ENCODE results near the gene ZNF524.
A peak's percentile ranks its signal among the peaks of the same experiment; 100 is the strongest.

ZNF524 gene

GRCh38 chr19:55620410-55621204, 20.5 kb downstream of the ZNF524 start:
- no peak for DNase-seq (ENCODE audit: low spot score)

- no peak for DNase-seq (ENCODE audit: low spot score)
These were observed 21.2 kb downstream of the ZNF524 start for GRCh38 chr19:55621205-55621672.

- no peak for DNase-seq (ENCODE audit: low spot score)
These were observed 21.7 kb downstream of the ZNF524 start for GRCh38 chr19:55621673-55622231.

GRCh38 chr19:55622242-55622969, 22.3 kb downstream of the ZNF524 start:
- no peak for DNase-seq (ENCODE audit: low spot score)

- no peak for DNase-seq (ENCODE audit: low spot score)
These were observed 23.0 kb downstream of the ZNF524 start for GRCh38 chr19:55623130-55623529.

- no peak for DNase-seq (ENCODE audit: low spot score)
These were observed 23.5 kb downstream of the ZNF524 start for GRCh38 chr19:55623561-55623960.

- peak; percentile 94 for DNase-seq (ENCODE audit: low spot score)
These were observed 24.3 kb downstream of the ZNF524 start, which contains the start of gene ZNF784 for GRCh38 chr19:55624109-55625003. TSS of gene ZNF784 (minus strand) at chr19:55624566. CDS start at chr19:55624561, 5 bp downstream.

GRCh38 chr19:55625004-55625326, 24.9 kb downstream of the ZNF524 start:
- DNase-seq (ENCODE audit: low spot score) = no peak

GRCh38 chr19:55626350-55626749, 26.3 kb downstream of the ZNF524 start:
- DNase-seq (ENCODE audit: low spot score) = no peak

GRCh38 chr19:55632463-55632834, 32.4 kb downstream of the ZNF524 start:
- no peak for DNase-seq (ENCODE audit: low spot score)

GRCh38 chr19:55633861-55634260, 33.8 kb downstream of the ZNF524 start:
- no peak for DNase-seq (ENCODE audit: low spot score)

GRCh38 chr19:55635334-55635717, 35.2 kb downstream of the ZNF524 start:
- no peak for DNase-seq (ENCODE audit: low spot score)

GRCh38 chr19:55635856-55636440, 35.9 kb downstream of the ZNF524 start:
- no peak for DNase-seq (ENCODE audit: low spot score)

GRCh38 chr19:55636723-55637122, 36.6 kb downstream of the ZNF524 start:
- DNase-seq (ENCODE audit: low spot score) = no peak

- DNase-seq (ENCODE audit: low spot score) = no peak
These were observed 37.4 kb downstream of the ZNF524 start for GRCh38 chr19:55637534-55637933.

- no peak for DNase-seq (ENCODE audit: low spot score)
These were observed 38.8 kb downstream of the ZNF524 start for GRCh38 chr19:55638864-55639359.

GRCh38 chr19:55640043-55640576, 40.0 kb downstream of the ZNF524 start:
- DNase-seq (ENCODE audit: low spot score) = no peak

- DNase-seq (ENCODE audit: low spot score) = peak; percentile 77
These were observed 40.7 kb downstream of the ZNF524 start, which contains the start of gene ZNF580 for GRCh38 chr19:55640577-55641425. TSS of gene ZNF580 (plus strand) at chr19:55641002. CDS start at chr19:55642509, 1,507 bp downstream.

- no peak for DNase-seq (ENCODE audit: low spot score)
These were observed 41.5 kb downstream of the ZNF524 start for GRCh38 chr19:55641426-55642152.

Measured in HuH-7.5 (cell line).